HepG2 (cell line): Measurements from ENCODE around the gene SIK3. TPM values are rescaled to one million over a fixed set of nuclear protein-coding genes. Genes with fewer than 3 reads are reported as not detected.

ENCODE experiments used
- KLF16 ChIP-seq, 2 experiments: sonication (generic) in 1 of 2; formaldehyde crosslinking in 1 of 2; IDR thresholded peaks; 2 replicates each; pipeline versions ENCODE4 v1.6.1 to v1.8.0; 2016 to 2023; ENCODE audit warnings: missing genetic modification reagents in 2 of 2, missing compliant biosample characterization in 1 of 2
- MAZ ChIP-seq, 2 experiments: sonication (generic) in 1 of 2; formaldehyde crosslinking in 1 of 2; IDR thresholded peaks; 2 replicates each; pipeline versions ENCODE4 v1.5.0 to v1.6.1; 2012 to 2020; ENCODE audit warnings: low read depth in 2 of 2, mild to moderate bottlenecking in 2 of 2, borderline replicate concordance in 1 of 2, improper control_type of control experiment in 1 of 2, low read length in 1 of 2, missing genetic modification reagents in 1 of 2, moderate library complexity in 1 of 2
- MED8 ChIP-seq: sonication (generic); formaldehyde crosslinking; IDR thresholded peaks from 2 replicates; pipeline ENCODE4 v1.8.1; 2023; ENCODE audit warnings: mild to moderate bottlenecking, missing genetic modification reagents; ENCODE audit not compliant: insufficient replicate concordance
- MXD3 ChIP-seq: IDR thresholded peaks from 2 replicates; pipeline ENCODE4 v1.6.1; 2016; ENCODE audit warnings: mild to moderate bottlenecking, missing biosample characterization, missing genetic modification reagents
- SCMH1 ChIP-seq: sonication (generic); formaldehyde crosslinking; IDR thresholded peaks from 2 replicates; pipeline ENCODE4 v1.9.0; 2021; ENCODE audit warnings: missing genetic modification reagents, mild to moderate bottlenecking, borderline replicate concordance
- TEAD2 ChIP-seq: sonication (generic); formaldehyde crosslinking; IDR thresholded peaks from 2 replicates; pipeline ENCODE4 v1.9.0; 2021; ENCODE audit warnings: missing genetic modification reagents
- ZGPAT ChIP-seq: IDR thresholded peaks from 2 replicates; pipeline ENCODE4 v1.6.1; 2016; ENCODE audit warnings: mild to moderate bottlenecking
- ZNF318 ChIP-seq: sonication (generic); formaldehyde crosslinking; IDR thresholded peaks from 2 replicates; pipeline ENCODE4 v1.4.0; 2020; ENCODE audit warnings: mild to moderate bottlenecking, missing genetic modification reagents
- ZNF570 ChIP-seq: sonication (generic); formaldehyde crosslinking; IDR thresholded peaks from 2 replicates; pipeline ENCODE4 v1.4.0; 2020; ENCODE audit warnings: mild to moderate bottlenecking, missing genetic modification reagents, borderline replicate concordance
- ZNF615 ChIP-seq: sonication (generic); formaldehyde crosslinking; IDR thresholded peaks from 2 replicates; pipeline ENCODE4 v1.5.0; 2020; ENCODE audit warnings: mild to moderate bottlenecking, missing genetic modification reagents, borderline replicate concordance
- ZNF883 ChIP-seq: sonication (generic); formaldehyde crosslinking; IDR thresholded peaks from 2 replicates; pipeline ENCODE4 v1.5.1; 2020; ENCODE audit warnings: mild to moderate bottlenecking, missing genetic modification reagents; ENCODE audit errors: not compliant biosample characterization
- polyA plus RNA-seq, 8 experiments: library from polyadenylated mRNA; depleted of rRNA in 3 of 8; stranded (reverse) in 7 of 8; unstranded in 1 of 8; fragments of >200 nt; fragmentation: Illumina TruSeq in 4 of 8; extraction: Trizol in 4 of 8; gene quantifications; 2 replicates each; pipeline versions ENCODE4 v1.2.1 to v1.2.3, GENCODE V29; 2011 to 2016; ENCODE audit warnings: low read depth in 4 of 8, missing spikeins in 1 of 8, mixed read lengths in 1 of 8; ENCODE audit not compliant: insufficient read depth in 1 of 8
- total RNA-seq, 5 experiments: library from RNA; depleted of rRNA; stranded (reverse); fragments of >200 nt; fragmentation: Illumina TruSeq; extraction: Trizol; gene quantifications; 2 replicates each; pipeline ENCODE4 v1.2.3, GENCODE V29; 2016; ENCODE audit warnings: low read depth in 1 of 5

SIK3 gene
- total and polyA plus RNA-seq, 2 of the 13 experiments (the other 11 are each of a cell fraction or from before 2014, with no cell fraction given): 5.7 to 9.8 TPM

GRCh38 chr11:117143871-117144476 is 45.7 kb upstream of the SIK3 start, which contains the start of gene PAFAH1B2 (continued):
- TF ChIP-seq ZNF318 (CRISPR knock-in tag): 0 out of 2 replicates have a peak, but pooled peaks have one; percentile 67
- 0 out of 2 replicates have a peak, but pooled peaks have one; percentile 74 for TF ChIP-seq ZNF570 (CRISPR knock-in tag)
- no peak for TF ChIP-seq SCMH1
- no peak for TF ChIP-seq ZNF615 (CRISPR knock-in tag)
- peak; percentile 84 for TF ChIP-seq ZGPAT (CRISPR knock-in tag)
- peak; percentile 88 for TF ChIP-seq MED8 (CRISPR knock-in tag)
- peak in 1 of 2 experiments; percentile 68; a peak in 1 of 4 replicates for TF ChIP-seq KLF16 (CRISPR knock-in tag; IDR thresholded peaks at IDR 0.05)
- 0 out of 2 replicates have a peak, but pooled peaks have one; percentile 20 for TF ChIP-seq TEAD2
- peak; percentile 38; the same call in 1 of the 2 replicates for TF ChIP-seq MAZ (IDR thresholded peaks at IDR 0.05; ENCODE audit: borderline replicate concordance, low read depth, low read length)
- TF ChIP-seq MAZ (CRISPR knock-in tag; IDR thresholded peaks at IDR 0.05; ENCODE audit: low read depth): peak; percentile 72
- peak; percentile 79 for TF ChIP-seq ZNF883
- peak; percentile 65 for TF ChIP-seq MXD3 (CRISPR knock-in tag)
